ENCODE results near the gene ASB10.

Gene ASB10

GRCh38 chr7:151134743-151135524 is 52.1 kb downstream of the ASB10 start:
- DNase-seq = no peak

DNA sequence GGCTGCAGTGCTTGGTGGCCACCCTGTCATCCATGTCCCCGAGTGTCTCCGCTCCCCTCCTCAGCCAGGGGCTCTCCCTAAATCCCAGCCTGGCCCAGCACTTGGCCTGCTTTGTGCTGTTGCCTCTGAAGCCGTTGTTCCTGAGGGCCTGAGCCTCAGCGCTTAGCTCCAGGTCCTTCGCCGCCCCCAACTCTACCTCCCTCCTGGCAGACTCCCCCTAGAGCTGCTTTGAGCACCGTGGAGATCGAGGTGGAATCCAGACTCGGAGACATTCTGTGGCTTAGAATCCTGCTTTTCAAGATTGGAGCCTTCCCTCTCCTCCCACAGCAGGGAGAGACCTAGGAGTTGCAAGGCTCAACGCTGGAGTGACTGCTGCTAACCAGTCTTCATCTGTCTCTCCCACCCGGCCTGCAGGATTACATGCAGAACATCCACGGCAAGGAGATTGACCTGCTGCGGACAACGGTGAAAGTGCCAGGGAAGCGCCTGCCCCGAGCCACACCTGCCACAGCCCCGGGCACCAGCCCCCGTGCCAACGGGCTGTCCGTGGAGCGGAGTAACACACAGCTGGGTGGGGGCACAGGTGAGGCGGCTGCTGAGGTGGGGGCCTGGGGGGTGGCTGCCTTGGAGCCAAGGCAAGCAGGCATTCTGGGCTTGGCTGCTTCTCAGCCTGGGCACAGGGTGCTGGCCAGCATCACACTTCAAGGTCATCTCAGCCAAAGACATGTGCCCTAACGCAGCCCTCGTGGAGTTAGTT is 52.9 kb downstream of the ASB10 start:
- DNase-seq = no peak

- no peak for DNase-seq
These were observed 53.6 kb downstream of the ASB10 start for GRCh38 chr7:151133266-151133985.

DNA sequence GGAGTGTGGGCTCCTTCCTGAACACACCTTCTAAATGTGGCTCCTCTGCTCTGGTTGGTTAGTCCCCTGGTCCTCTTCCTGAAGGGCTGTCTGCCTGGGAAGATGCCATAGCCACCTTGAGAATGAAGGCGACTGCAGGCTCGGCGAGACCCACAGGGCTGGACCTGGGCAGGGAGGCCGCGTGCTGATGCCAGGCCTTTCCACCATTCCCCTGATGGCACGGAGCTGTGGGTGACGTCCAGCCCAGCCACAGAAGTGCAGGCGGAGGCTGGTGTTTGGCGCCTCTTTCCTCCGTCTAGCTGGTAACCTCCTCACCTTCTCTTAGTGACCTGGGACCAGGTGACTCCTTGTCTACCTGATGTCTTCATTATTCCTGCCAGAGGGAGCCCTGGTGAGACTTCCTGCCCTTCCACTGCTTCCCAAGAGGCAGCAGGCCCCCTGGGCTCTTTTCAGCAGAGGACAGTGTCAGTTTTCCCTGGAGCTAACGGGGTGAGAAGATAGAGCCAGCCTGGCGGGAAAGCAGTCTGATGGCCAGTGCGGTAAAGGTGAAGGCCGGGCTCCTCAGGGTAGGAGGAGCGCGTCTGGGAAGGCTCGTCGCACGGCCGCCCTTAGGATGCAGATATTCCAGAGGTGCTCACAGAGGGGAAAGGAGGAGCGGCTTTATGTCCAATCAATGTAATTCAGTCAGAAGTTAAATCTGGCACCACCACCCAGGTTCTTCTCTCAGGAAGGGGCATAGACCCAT is 54.4 kb downstream of the ASB10 start:
- no peak for DNase-seq

DNA sequence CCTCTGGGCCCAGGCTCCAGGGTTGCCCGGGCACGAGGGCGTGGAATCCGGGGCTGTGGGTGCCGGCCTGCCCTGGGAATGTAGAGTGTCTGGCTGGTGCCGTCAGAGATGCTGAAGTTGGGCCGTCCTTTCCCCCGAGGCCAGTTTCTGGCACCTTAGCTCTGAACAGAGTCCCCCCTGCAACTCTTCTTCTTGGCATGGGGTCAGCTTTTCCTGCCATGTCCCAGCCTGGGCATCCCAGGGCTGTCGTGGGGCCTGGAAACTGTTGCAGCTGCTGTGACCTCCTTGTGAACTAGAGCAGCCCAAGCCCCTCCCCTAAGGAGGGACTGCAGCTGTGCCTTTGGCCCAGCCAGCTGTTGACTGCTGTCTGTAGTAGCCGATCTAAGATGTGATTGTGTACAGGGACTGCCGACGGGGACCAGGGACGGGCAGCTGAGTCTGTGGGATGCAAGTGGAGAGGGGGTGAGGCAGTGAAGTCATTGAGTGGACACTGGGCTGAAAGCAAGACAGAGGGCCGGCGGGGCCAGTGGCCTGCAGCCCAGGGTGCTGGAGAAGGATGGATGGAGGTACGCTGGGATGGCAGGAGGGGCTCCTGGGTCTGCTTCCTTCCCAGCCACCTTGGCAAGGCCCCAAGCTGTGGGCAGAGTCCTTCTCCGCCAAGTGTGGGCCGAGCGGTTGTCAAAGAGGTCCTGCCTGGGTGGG is 55.3 kb downstream of the ASB10 start:
- no peak for DNase-seq

DNA sequence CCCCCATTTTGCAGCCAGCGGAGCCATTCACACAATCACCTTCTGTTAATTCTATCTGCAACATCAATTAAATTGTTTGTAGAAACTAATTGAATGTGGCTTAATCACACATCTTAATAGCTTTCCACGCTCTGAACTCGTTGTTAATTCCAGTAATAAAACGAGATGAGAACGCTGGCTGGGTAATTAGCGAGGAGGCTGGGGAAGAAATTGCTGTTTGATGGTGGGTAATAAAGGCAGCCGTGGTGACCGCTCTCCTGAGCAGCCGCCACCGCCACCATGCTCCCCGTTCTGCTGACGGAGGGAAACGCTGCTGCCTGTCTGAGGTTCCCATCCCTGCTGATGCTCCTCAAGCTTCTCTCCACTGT is 55.8 kb downstream of the ASB10 start:
- DNase-seq = no peak

DNA sequence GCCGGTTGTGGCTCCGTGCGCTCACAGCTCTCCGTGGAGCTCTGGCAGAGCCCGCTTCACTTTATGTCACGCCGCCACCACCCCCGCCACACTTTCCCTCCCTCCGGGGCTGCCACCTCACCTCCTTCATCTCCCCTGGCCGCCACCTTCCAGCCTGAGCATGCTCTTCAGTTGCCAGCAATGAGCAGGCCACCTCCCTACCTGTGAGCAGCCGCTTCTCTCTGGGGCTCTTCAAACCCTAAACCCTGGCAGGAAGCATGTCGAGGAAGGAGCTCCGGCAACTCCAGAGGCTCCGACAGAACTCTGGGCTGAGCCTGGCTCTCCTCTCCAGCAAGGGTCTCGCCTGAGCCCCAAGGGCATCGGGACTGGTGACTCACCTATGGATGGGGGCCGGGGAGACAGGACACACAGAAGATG is 56.3 kb downstream of the ASB10 start:
- no peak for DNase-seq

DNA sequence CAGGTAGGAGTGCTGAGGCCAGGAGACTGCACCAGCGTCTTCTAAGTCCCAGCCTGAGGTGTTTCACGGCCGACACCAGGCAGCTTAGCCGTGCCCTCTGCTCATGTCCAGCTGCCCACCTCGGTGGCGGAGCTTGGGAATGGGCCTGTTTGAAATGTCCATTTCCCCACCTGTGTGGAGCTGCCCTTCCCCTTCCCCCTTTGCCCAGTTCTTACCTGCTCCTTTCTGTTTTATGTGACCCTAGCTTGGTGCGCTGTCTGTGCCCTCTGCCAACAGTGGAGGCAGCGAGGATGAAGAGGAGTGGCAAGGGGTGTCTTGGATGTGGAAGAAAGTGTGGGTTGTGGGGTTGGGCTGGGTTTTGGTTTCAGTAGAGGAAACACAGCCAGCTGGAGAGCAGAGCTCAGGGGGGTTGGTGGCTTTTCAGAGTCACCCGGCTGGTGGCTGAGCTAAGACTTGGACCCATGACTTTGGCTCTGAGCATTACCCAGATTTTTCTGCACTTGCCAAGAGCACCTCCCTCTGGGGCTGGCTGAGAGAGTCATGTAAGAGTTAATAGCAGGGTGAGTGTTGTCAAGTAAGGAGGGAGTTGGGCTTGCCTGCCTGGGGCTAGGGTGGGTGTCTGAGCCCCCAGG is 57.0 kb downstream of the ASB10 start:
- no peak for DNase-seq

DNA sequence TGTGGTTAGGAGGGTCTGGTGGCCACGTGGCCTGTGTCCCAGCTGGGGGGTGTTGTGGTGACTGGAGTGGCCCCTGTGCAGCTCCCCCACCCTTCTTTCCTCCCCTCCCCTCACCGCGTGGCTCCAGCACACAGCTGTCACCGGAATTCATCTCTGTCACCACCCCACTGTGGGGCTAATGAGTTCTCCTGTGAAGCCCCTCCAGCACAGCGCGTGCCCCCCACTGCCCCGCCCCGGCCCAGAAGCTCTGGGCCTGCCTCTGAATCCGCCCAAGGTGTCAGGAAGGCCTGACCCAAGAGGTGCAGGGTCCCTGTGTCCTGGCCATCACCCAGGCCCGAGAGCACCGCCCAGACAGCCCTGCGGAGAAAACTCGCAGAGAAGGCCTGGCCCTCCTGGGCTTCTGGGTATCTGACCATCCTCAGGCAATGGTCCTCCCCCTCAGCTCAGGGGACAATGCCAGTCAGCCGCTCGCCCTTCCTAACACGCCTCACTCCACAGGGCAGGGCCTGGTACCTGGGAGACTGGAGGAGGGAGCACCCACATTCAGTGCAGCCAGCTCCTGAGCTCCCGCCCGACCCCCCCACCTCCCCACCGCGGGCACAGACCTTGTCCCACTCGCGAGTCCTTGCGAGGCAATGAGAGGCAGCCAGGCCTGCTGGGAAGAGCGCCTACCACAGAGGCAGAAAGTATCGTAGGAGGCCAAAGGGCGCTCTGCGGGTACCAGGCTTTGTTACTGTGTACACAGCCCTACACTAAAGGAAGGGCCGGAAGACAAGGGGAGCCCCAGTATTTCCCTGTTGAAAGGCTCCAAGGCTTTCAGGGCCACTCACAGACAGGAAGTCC is 57.7 kb downstream of the ASB10 start:
- no peak for DNase-seq

GRCh38 chr7:151128716-151129115 is 58.3 kb downstream of the ASB10 start:
- no peak for DNase-seq

- DNase-seq = no peak
These were observed 58.9 kb downstream of the ASB10 start for GRCh38 chr7:151128144-151128543.

- DNase-seq = no peak
These were observed 60.4 kb downstream of the ASB10 start for GRCh38 chr7:151126491-151127137.

DNA sequence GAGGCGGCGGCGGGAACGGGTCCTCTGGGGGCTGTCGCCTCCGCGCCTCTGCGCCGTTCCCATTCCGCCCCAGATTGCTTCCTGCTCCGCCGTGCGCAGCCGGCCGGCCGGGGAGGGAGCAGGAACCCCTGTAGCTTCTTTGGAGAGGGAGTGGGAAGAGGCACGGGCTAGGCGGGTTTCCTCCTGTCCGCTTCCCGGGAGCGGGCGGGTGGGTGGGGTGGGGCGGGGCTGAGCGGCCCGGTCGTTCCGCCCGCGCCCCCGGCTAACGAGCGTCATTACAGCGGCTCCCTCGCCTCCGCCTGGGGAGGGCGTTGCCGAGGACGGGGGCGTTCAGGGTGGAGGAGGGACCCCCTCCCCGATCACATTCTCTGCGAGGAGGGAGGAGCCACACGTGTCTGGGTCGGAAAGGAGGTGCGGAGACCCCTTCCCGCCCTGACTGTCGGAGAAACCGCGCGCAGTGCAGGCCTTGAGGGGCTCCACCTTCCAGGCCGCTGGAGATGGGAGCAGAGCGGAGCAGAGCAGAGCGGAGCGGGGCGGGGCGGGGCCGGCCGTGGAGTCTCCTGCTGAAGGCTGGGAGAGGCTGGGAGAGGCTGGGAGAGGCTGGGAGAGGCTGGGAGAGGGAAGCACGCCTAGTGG is 61.1 kb downstream of the ASB10 start:
- no peak for DNase-seq

All from NCI-H1694 (cell line).